Anterior cingulate cortex (tissue), 58 donors: ENCODE measurements around the gene NLK.
"Not testable (repeated sequence)": the region's sequence is repeated elsewhere in the genome, so short reads cannot be mapped to it uniquely, and the experiment has no call there.

ENCODE experiments used
- DNase-seq, 58 donors: peaks; one replicate each; lab custom pipeline; 2025; lab: John Stamatoyannopoulos, UW

Gene NLK

DNA sequence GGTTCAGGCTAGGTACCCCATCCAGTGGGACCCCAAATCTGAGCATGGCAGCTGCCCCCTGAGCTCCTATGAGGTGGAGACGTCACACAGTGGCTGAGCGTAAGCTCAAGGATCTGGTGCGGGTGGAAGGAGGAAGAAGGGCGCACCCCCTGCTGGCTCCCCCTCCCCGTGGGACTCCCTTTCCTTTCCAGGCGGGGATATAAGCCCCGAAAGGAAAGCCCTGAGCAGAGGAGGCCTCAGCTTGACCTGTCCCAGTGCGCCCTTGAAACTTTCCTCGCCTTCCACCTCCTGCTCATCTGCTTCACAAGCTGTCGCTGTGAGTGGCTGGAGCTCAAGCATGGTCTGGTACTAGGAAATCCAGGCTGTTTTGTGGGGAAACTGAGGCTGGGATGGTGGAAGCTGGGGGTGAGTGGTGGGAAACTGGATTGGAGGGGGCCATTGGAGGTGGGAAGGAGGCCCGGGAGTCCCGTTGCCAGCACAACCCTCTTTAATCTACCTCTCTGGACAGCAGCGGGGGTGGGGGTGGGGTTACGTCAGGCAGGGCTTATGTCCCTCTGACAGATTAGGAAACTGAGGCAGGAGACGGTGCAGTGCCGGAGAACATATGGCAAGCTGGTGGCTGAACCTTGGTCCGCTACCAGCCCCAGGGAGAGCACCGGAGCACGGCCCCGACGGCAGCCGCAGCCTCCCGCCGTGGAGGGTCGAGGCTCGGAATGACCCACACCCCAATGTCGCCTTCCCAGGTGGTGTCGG, 184.3 kb downstream of the NLK start:
- DNase-seq: no peak

GRCh38 chr17:28227316-28228108, 185.0 kb downstream of the NLK start:
- peak in 28 of 58 donors; percentile 9 to 86 (median 32) for DNase-seq

- DNase-seq: no peak
Observed at GRCh38 chr17:28228109-28228840, 185.8 kb downstream of the NLK start.

DNA sequence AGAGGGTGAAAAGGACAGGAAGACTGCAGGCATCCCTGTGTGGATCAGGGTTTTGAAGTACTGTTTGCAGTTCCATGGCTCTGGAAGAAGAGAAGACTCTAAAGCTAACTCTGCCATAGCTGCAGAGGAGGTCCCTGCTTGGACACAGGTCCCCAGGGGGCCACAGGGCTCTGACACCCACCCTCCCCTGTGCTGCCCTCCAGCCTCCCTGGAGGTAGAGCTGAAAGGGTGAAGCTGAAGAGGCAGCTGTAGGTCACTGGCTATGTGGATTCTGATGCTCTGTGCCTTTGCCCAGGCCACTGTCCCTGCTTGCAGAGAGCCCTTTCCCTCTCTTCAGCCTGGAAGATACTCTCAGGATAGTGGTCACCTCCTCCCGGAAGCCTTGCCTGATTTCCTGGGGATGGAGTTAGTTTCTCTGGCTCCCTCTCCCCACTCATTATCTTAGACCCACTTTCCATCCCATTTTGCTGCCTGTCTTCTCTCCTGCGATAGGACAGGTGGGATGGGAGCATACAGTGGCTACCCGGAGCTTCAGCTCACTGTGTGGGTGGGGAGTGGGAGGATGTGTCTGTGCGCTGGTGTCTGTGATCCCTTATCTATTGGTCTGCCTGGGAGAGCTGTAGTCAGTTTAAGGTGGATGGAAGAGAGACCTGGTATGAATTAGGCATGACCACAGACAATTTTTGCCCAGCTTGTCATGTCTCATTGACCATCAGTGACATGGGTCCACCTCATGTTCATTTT, 186.7 kb downstream of the NLK start:
- no peak for DNase-seq

DNA sequence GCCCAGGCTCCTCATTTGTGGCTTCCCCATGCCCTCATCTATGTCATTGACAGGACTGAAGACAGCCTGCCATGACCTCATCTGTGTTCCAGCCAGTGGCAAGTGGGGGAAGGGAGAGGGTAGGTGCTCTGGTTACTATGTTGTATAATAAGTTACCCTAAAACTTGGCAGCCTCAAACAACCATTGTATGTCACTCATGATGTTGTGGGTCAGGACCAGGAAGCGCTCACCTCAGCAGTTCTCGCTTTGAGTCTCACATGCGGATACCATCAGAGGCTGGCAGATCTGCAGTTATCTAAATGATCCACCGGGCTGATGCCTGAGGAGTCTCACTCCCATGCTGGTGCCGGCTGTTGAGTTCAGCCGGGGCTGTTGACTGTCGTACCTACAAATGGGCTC, 187.5 kb downstream of the NLK start:
- no peak for DNase-seq

GRCh38 chr17:28230607-28231006, 188.1 kb downstream of the NLK start:
- not testable (repeated sequence) for DNase-seq

- not testable (repeated sequence) for DNase-seq
Observed at GRCh38 chr17:28231624-28232023, 189.1 kb downstream of the NLK start.

GRCh38 chr17:28232966-28233870, 190.7 kb downstream of the NLK start:
- DNase-seq: not testable (repeated sequence)

GRCh38 chr17:28233872-28234856, 191.7 kb downstream of the NLK start:
- DNase-seq: not testable (repeated sequence)

GRCh38 chr17:28235066-28235700, 192.7 kb downstream of the NLK start:
- not testable (repeated sequence) for DNase-seq

DNA sequence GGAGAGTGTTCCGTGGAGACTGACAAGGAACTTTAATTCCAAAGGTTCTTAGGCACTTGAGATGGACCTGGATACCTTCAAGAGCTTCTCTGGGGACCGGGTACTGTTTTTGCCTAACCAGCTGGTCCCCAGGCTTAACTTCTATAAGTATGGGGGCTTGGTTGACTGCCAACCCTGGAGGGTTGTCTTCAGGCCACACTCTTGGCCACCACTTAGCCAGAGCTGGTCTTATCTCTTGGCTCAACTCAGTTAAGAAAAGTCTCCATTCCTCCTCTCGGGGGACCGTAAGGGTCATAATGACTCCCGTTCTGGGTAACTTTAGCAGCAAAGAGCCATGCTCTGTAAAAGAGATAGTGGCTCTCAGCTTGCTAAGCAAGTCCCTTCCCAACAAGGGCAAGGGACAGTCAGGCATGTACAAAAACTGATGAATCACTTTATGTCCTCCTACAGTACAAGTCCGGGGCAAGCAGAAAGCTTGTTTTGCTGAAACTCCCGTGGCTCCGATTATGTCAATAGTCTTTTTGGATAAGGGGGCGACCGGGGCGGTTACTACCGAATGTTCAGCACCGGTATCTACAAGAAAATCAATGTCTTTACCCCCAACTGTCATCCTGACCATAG, 193.7 kb downstream of the NLK start:
- DNase-seq: not testable (repeated sequence)

DNA sequence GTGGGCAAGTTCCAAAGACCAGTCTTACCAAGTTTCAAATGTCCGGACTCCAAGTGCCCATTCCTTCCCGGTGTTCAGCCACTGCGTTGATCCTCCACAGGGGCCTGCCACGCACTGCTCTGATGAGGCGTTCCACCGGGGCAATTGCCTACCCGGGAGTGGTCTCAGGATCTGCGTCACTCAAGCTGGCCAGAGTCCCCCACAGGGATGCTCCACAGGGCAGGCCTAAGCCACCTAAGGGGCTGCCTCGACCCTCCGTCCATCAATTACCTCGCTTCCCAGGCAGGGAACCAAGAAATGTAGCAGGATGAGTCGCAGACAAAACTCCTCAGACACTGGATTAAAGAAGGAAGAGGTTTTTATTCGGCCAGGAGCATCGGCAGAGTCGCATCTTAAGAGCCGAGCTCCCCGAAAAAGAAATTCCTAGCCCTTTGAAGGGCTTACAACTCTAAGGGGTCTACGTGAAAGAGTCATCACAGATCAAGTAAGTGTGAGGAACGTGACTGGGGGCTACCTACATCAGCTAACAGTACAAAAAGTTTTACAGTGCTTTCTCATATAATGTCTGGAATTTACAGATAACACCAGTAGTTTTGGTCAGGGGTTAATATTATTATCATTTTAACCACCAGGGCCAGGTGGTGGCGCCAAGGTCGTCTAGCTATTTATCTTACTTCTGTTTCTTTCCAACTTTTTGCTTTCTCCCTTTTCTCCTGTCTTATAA, 196.2 kb downstream of the NLK start:
- DNase-seq: not testable (repeated sequence)

GRCh38 chr17:28239271-28239624, 196.8 kb downstream of the NLK start:
- no peak for DNase-seq

GRCh38 chr17:28240688-28241340, 198.3 kb downstream of the NLK start:
- no peak for DNase-seq

DNA sequence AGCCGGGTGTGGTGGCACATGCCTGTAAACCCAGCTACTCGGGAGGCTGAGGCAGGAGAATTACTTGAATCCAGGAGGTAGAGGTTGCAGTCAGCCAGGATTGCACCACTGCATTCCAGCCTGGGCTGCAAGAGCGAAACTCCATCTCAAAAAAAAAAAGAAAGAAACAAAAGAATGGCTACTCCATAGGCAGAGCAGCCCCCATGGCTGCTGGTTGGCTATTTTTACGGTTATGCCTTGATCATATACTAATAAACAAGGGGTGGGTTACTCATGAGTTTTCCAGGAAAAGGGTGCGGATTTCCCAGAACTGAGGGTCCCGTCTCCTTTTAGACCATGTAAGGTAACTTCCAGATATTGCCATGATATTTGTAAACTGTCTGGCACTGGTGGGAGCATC, 200.3 kb downstream of the NLK start:
- DNase-seq: no peak

DNA sequence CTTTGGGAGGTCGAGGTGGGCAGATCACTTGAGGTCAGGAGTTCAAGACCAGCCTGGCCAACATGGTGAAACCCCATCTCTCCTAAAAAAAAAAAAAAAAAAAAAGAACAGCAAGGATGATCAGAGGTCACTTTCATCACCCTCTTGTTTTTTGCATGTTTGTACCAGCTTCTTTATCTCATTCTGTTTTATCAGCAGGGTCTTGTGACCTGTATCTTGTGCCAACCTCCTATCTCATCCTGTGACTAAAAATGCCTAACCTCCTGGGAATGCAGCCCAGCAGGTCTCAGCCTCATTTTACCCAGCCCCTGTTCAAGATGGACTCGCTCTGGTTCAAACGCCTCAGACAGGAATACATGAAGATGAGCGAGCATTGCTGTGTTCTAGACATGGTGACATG, 200.8 kb downstream of the NLK start:
- not testable (repeated sequence) for DNase-seq
